ENCODE results near the gene NPPB.

The NPPB gene

DNA sequence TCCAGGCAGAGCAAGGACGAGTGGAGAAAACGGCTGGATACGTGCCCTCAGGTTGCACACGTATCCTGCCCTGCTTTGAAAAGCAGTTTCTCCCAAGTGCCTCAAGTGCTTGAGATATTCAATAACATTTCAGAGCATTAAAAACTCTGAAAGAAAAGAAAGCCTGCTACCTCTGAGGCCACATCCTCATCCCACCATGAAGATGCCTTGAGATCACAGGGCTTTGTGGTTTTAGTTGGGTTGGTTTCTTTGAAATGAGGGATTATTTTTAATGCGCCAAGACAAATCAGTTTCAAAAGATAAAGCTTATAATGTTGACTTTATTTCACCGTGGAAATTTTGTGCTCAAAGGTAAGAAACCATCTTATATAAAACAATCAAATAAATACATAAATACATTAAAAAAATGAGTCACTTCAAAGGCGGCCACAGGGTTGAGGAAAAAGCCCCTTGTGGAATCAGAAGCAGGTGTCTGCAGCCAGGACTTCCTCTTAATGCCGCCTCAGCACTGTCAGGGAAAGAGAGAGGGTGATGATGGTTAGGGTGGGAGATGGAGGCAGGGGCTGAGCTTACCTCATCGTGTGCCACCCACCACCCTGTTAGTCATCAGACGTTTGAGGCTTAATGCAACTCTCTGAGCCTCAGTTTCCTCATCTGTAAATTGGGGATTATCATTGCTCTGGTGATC is 1.4 kb downstream of the NPPB start:
- no peak for DNase-seq (ENCODE audit: low read depth)

DNA sequence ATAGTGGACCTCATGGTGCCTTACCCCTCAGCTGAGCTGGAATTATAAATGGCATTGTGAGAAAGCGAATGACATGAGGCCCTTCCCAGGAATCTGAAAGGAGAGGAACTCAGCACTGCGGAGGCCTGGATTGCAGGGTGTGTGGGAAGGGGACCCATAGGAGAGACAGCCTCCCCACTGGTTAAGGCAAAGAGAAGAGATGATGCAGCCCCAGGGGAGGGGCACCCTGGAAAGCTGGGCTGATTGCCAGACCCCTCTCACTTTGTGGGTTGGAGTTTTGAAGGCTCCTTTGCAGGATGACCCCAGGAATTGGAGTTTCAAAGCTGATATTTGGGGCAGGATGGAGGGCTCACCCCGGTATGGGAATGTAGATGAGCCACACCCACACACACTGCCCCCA is 2.0 kb downstream of the NPPB start:
- DNase-seq (ENCODE audit: low read depth) = no peak

DNA sequence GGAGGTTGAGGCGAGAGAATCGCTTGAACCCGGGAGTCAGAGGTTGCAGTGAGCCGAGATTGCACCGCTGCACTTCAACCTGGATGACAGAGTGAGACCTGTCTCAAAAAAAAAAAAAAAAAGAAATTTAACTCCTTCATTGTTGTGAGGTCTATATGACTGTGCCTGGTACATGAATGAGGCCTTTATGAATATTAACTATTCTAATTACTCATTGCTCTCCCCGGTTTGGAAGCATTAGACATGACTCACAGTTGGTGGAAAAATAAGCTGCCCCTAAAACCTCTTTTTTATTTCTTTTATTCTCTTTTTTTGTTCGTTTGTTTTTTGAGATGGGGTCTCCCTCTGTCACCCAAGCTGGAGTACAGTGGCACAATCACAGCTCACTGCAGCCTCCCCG is 3.3 kb downstream of the NPPB start:
- no peak for DNase-seq (ENCODE audit: low read depth)

DNA sequence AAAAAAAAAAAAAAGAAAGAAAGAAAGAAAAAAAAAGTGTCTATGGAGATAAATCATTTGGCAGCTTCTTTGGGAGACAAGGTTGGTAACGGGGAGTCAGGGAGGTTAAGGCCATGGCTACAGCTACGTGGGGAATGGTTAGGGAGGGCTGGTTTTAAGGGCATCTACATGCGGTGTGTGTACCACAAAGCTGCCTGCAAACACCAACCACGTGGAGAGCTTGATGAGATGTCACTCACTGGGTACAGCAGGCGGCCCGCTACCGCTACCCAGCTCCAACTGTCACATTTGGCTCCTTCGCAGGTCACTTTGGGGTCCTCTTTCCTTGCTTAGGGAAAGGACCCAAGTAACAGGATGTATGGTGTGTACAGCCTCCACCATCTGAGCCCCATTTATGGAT is 4.2 kb downstream of the NPPB start:
- no peak for DNase-seq (ENCODE audit: low read depth)

DNA sequence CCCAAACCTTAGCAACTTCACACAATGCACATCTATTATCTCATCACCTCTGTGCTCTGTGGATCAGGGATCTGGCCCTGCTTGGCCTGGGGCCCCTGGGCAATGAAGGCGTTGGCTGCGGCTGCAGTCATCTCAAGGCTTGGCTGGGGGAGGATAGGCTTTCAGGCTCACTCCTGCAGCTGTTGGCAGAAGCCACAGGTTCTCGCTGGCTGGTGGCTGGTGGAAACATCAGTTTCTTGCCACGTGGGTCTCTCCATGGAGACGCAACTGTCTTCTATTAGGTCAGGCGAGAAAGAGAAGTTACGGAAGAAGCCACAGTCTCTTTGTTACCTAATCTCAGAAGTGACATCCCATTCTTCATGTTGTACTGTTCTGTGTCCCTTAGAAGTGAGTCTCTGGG is 7.6 kb downstream of the NPPB start:
- DNase-seq (ENCODE audit: low read depth) = no peak

DNA sequence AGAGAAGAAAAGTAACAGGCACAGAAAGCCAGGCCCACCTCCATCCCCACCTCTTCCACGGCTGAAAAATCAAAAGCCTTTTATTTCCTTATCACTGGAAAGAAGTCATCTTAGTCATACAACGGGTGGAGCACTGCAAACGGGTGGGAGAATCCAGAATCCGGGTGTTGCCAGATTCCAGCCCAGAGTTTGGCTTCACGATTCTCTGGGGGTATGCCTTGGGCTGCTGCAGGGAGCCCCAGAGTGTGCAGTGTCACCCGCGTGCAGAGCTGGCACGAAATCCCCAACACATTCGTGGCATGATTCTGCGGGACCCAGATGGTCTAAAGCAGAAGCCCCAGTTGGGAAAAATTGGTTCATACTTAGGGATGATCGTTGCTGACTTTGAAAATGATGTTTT is 8.6 kb downstream of the NPPB start:
- no peak for DNase-seq (ENCODE audit: low read depth)

DNA sequence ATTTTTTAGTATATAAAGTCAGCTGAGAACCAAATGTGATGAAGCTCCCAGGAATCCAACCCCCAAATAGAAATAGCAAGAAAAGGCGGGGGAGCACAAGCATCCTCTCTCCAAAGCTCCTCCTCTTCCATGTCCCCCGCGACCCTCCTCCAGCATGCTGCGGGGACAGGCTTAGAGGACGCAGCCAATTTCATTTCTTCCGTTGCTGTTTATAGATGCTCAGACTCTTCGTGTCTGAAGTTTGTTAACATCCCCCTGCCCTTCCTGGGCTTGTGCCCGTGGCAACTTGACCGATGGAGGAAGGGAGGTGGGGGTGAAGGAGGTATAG is 10.4 kb downstream of the NPPB start:
- DNase-seq (ENCODE audit: low read depth) = no peak

DNA sequence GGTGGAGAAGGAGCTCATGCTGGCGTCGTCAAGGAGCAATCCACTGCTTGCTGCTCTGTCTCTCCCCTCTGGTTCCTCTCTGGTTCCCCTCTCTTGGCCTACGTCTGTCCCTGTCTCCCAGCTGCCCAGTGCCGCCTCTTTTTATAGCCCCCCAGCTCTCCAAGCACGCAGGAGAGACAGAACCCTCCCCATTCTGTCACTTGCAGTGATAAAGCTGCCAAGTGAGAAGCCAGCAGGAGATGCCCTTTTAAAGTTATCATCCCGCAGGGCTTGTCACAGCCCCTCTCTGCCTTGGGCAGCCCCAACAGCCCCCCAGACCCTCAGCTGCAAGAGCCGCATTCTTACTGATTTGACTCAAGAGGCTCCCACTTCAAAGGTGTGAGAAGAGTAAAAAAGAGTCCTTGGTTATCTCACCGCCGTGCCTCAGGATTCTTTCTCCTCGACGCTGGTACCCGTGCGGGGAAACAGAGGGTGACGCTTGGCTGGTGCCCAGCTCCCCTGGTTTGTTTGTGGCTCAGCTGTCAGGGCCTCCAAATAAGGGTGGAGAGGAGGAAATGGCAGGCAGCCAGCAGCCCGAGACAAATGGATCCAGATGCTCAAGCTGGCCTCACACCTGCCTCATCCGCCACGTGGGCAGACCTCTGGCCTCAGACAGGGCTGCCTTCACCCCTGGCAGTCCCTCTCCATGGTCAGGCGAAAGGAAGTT is 10.9 kb downstream of the NPPB start, which contains the start of gene NPPA:
TSS of gene NPPA (minus strand) at position 117 of the 706 bp plus-strand sequence. CDS start at position 18, 99 bp downstream.
- no peak for DNase-seq (ENCODE audit: low read depth)

DNA sequence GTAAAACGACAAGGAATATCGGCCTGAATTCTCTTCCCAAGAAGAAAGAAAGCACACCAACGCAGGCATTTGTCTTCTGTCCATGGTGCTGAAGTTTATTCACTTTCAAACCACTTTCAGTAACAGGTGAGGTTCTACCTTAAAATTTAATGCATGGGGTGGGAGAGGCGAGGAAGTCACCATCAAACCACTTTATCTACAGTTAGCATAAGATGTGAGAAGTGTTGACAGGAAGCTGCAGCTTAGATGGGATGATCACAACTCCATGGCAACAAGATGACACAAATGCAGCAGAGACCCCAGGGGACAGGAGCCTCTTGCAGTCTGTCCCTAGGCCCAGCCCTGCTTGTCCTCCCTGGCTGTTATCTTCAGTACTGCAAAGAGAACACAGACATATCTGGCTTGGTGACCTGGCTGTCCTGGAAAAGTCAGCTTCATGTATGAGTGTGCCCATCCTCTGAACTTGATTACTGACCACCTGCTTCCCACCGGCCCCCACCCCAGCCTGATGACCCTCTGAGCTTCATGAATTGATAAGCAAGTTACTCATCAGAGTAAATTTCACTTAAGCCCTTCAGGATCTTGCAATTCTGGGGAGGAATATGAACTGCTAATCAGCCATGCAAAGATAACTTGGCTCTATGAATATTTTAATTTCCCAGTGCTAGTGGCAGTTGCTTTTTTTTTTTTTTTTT is 13.0 kb downstream of the NPPB start:
- no peak for DNase-seq (ENCODE audit: low read depth)

DNA sequence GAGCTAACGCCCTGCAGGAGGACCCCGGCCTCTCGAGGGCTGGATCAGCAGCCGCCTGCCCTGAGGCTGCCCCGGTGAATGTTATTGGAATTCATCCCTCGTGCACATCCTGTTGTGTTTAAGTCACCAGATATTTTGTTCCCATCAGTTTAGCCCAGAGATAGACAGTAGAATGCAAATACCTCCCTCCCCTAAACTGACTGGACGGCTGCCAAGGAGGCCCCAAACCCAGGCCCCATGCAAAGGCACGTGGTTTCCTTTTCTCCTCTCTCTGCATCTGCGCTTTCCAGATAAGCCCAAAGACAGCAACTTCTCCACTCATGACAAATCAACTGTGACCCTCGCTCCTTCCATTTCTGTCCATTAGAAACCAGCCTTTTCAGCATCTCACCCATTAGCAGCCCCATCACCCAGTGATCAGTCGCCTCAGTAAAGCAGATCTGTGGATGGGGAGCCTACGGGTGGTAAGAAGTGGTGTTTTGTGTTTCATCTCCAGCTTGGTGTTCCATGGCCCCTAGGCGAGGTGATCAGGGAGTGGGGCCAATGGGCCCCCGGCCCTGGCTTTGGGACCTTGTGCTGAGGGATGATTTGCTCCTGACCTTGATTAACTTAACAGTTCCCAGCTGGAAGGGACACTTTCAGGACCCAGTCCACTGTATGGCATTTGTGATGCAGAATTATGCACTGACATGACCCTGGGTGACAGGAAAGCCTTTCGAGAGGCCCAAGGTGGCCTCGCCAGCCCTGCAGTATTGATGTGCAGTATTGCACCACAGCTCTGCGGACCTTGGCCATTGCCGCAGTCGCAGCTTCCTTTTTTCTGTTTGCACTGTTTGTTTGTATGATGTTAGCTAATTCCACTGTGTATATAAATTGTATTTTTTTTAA is 16.3 kb downstream of the NPPB start:
- no peak for DNase-seq (ENCODE audit: low read depth)

DNA sequence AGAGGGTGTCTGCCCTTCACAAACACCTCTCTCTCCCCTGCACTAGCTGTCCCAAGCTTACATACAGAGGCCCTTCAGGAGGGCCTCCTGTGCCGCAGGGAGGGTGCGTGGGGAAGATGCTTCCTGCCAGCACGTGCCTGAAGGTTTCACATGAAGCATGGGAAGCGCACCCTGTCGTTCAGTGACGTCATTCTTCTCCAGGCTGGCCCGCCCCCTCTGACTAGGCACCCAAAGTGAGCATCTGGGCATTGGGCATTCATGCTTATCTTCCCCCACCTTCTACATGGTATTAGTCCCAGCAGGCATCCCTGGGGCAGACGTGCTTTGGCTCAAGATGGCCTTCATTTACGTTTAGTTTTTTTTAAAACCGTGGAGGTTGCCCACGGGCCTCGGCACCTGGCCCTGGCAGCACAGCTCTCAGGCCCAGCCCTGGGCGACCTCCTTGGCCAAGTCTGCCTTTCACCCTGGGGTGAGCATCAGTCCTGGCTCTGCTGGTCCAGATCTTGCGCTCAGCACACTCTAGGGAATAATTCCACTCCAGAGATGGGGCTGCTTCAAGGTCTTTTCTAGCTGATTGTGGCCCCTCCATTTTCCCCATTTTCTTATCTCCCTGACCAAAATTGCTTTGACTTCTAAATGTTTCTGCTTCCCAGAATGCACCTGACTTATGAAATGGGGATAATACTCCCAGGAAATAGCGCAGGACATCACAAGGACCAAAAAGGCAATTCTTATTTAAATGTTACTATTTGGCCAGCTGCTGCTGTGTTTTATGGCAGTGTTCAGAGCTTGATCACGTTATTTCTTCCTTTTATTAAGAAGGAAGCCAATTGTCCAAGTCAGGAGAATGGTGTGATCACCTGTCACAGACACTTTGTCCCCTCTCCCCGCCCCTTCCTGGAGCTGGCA is 17.2 kb downstream of the NPPB start:
- DNase-seq (ENCODE audit: low read depth) = no peak

DNA sequence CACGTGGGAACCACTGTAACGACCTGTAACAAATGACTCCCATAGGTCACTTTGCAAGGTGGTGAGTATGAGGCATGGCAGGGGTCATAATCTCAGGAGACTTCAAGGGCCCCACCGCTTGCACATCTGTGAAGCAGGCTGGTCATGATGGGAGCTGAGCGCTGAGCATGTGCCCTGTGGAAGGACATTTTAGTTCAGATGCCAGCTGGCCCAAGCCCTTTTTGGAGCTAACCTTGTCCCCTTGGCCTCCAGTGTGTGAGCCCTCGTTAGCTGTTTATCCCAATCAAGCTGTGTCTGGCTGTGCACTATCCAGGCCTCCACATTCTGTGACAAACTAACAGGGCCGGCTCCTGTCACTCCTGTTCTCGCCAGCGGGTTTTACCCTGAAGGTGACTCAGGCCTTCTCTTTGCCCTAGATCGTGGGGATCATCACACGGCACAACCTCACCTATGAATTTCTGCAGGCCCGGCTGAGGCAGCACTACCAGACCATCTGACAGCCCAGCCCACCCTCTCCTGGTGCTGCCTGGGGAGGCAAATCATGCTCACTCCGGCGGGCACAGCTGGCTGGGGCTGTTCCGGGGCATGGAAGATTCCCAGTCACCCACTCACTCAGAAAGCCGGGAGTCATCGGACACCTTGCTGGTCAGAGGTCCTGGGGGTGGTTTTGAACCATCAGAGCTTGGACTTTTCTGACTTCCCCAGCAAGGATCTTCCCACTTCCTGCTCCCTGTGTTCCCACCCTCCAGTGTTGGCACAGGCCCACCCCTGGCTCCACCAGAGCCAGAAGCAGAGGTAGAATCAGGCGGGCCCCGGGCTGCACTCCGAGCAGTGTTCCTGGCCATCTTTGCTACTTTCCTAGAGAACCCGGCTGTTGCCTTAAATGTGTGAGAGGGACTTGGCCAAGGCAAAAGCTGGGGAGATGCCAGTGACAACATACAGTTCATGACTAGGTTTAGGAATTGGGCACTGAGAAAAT is 18.7 kb downstream of the NPPB start:
- DNase-seq (ENCODE audit: low read depth) = no peak

DNA sequence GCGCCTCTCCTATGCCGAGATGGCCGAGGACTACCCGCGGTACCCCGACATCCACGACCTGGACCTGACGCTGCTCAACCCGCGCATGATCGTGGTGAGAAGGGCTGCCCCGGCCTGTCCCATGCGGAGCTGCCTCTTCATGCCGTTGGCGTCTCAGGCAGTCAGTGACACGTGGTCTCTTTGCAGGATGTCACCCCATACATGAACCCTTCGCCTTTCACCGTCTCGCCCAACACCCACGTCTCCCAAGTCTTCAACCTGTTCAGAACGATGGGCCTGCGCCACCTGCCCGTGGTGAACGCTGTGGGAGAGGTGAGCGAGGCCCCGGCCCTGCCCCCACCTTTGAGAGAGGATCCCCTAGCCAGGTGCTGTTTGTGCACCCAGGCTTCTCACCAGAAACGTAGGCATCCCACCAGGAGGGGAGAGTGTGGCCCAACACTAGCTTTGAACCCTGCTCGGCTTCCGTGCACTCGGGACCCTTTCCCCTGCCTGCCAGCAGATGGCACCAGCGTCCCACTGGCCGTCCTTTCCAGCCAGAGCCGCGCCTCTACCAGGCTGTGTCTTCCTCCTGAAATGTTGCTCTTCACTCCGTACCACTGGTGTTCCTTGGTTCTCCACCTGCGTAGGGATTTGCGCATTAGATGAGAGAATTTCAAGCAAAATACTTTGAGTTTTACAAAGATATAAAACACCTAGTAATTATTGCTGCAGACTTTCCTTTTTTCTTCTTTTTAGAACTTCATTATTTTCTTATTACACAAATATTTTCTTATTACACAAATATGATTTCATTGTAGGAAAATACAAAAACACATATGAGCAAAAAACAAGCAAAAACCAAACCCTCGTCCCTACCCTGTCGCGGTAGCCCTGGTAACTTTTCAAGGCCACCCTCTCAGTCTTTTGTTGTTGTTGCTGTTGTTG is 20.1 kb downstream of the NPPB start:
- no peak for DNase-seq (ENCODE audit: low read depth)

DNA sequence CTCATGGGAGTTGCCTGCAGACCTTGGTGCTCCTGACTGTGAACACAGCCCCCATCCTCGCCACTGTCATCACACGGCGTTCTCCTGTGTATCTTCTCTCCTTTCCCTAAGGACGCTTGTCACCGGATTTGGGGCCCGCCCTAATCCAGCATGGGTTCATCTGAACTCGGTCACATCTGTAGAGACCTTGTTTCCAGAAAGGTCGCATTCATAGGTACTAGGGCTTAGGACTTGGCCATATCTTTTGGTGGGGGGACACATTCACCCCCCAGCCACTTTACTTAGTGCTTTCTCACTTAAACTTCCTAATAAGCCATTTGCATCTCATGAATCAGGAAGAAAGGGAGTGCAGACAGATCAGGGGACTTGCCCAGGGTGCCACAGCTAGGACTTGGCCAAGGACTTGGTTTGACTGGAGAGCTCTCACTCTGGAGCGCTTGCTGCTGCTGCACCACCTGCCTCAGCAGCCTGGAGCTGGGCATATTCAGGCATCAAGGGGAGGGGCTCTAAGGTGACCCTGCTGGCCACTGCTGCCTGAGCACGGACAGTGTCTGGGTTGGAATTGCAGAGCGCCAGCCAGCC is 20.9 kb downstream of the NPPB start:
- no peak for DNase-seq (ENCODE audit: low read depth)

DNA sequence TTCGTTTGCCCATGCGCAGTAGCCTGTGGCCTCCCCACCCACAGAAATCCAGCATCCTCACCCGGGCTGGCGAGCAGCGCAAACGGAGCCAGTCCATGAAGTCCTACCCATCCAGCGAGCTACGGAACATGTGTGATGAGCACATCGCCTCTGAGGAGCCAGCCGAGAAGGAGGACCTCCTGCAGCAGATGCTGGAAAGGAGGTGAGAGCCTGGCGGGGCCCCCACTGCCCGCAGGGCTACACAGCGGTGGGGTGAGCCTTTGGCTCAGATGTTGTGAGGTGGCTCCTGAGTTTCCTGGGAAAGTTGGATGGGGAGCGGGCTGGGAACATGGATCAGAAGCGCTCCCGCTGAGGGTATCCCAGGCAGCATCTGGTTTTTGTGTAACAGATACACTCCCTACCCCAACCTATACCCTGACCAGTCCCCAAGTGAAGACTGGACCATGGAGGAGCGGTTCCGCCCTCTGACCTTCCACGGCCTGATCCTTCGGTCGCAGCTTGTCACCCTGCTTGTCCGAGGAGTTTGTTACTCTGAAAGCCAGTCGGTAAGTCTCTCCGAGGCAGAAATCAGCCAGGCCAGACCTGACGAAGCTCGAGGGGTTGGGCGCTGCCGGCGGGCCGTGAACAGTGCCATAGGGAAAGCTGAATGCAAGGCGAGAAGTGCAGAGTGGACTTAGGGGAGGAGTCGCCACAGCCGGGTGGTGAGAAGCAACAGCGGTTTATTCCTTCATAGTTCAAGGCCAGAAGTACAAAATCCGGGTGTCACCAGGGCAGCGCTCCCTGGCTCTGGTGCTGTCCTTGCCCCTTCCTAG is 21.6 kb downstream of the NPPB start:
- no peak for DNase-seq (ENCODE audit: low read depth)

DNA sequence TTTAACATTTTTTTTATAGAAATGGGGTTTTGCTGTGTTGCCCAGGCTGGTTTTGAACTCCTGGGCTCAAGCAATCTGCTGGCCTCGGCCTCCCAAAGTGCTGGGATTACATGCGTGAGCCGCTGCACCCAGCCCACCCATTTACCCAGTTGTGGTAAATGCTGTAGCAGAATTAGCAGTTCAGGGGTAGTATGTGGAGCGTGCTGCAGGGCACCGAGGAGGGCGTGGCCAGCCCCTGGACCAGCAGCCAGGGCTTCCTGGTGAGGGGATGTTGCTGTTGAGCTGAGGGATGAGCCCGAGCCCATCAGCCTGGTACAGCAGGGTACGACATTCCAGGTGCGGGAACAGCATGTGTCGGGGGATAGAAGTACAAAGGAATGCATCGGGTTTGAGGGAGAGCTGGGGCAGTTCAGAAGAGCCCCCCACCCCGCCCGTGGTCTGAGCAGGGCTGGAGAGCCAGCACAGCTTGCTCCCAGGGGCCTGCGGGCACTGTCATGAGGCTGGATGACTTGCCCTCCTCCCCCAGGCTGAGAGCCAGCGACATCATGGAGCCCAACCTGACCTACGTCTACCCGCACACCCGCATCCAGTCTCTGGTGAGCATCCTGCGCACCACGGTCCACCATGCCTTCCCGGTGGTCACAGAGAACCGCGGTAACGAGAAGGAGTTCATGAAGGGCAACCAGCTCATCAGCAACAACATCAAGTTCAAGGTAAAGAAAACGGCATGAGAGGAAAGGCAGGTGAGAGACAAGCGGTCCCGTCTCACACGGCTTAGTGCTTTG is 23.1 kb downstream of the NPPB start:
- no peak for DNase-seq (ENCODE audit: low read depth)

DNA sequence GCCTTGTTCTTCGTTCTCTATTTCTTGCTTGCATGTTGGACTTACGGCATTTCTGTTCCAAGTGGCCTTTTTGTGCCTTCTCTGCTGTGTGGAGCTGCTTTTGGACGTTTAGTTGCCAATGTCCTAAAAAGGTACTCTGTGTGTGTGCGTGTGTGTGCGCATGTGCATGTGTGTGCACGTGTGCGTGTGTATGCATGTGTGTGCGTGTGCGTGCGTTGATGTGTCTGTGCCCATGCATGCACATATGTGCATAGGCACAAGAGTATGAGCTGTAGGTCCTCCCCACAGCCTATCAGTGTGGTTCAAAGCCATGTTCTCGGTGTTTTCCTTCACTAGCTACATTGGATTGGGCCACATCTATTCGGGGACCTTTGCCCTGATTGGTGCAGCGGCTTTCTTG is 24.8 kb downstream of the NPPB start:
- DNase-seq (ENCODE audit: low read depth) = no peak

Data from GM04503 (cell line).